ENCODE data around the gene NOTCH3.

The NOTCH3 gene

DNA sequence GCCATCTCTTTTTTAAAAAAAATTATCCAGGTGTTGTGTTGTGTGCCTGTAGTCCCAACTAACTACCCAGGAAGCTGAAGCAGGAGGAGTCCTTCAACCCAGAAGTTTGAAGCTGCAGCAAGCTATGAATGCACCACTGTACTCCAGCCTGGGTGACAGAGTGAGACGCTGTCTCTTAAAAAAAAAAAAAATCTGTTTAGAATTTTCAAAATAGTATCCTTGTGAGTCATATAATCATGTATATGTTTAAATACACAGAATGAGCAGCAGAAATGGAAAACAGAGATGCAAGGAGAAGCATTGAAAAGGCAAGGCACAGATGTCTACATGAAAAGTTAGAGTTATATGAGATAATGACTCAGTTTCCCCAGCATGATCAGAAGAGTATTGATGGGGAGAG, 62.4 kb downstream of the NOTCH3 start:
- Histone ChIP-seq H3K27me3 (no peaks in the 10 kb centered on the region), H3K27ac (no peak overlapping the region), H3K4me3 (no peak overlapping the region), H3K4me1 (no peaks in the 10 kb centered on the region), H3K9me3 (peaks cover 0 to 6% (median 0%) of the 10 kb centered on the region in 3 donors), H3K36me3 (no peaks in the 10 kb centered on the region)
- DNase-seq = no peak
- TF ChIP-seq, protein P1, sequence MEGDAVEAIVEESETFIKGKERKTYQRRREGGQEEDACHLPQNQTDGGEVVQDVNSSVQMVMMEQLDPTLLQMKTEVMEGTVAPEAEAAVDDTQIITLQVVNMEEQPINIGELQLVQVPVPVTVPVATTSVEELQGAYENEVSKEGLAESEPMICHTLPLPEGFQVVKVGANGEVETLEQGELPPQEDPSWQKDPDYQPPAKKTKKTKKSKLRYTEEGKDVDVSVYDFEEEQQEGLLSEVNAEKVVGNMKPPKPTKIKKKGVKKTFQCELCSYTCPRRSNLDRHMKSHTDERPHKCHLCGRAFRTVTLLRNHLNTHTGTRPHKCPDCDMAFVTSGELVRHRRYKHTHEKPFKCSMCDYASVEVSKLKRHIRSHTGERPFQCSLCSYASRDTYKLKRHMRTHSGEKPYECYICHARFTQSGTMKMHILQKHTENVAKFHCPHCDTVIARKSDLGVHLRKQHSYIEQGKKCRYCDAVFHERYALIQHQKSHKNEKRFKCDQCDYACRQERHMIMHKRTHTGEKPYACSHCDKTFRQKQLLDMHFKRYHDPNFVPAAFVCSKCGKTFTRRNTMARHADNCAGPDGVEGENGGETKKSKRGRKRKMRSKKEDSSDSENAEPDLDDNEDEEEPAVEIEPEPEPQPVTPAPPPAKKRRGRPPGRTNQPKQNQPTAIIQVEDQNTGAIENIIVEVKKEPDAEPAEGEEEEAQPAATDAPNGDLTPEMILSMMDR (IDR thresholded peaks at IDR 0.05) = no peak
- intact Hi-C loops (cut with DNase I; ENCODE audit: low total_unique reads) = no loop called here

- no peak overlapping the region for H3K4me3 ChIP-seq
- intact Hi-C loops (cut with DNase I; ENCODE audit: low total_unique reads) = no loop called here
- no peak overlapping the region for H3K27ac ChIP-seq
- H3K9me3 ChIP-seq = peaks cover 0 to 6% (median 0%) of the 10 kb centered on the region in 3 donors
- H3K27me3 ChIP-seq = no peaks in the 10 kb centered on the region
- H3K36me3 ChIP-seq = no peaks in the 10 kb centered on the region
- TF ChIP-seq, protein P1 (IDR thresholded peaks at IDR 0.05) = no peak
- DNase-seq = no peak
- no peaks in the 10 kb centered on the region for H3K4me1 ChIP-seq
Measured at GRCh38 chr19:15137777-15138176, 63.0 kb downstream of the NOTCH3 start.

DNA sequence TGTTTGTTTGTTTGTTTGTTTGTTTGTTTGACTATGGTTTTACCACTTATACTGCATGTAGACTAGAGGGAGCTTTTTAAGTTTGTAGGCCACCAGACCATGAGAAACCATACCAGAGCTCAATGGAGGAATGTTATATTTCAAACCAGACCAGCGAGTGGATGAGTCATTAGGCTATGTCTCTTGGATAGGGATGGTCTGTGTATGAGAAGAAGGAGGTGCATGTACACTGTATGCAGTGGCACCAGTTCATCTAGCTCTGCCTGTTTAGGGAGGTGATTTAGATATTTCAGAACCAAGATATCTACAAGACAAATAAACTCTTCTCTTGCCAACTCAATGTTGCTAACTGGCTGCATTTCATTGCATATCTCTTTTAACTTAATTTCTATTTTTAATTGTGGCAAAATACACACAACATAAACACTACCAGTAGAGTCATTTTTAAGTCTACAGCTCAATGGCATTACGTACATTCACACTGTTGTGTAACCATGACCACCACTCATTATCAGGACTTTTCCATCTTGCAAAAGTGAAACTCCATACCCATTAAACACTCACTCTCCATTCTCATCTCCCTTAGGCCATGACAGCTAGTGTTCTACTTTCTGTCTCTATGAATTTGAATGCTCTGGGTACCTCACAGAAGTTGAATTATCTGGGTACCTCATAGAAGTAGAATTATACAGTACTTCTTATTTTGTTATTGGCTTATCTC, 64.4 kb downstream of the NOTCH3 start:
- no peak for DNase-seq
- H3K36me3 ChIP-seq = no peaks in the 10 kb centered on the region
- H3K27me3 ChIP-seq = no peaks in the 10 kb centered on the region
- intact Hi-C loops (cut with DNase I; ENCODE audit: low total_unique reads) = no loop called here
- no peak overlapping the region for H3K27ac ChIP-seq
- no peak overlapping the region for H3K4me3 ChIP-seq
- H3K9me3 ChIP-seq = peaks cover 0 to 6% (median 0%) of the 10 kb centered on the region in 3 donors
- TF ChIP-seq, protein P1 (IDR thresholded peaks at IDR 0.05) = no peak
- no peaks in the 10 kb centered on the region for H3K4me1 ChIP-seq

- Histone ChIP-seq H3K9me3 (no peaks in the 10 kb centered on the region), H3K36me3 (no peaks in the 10 kb centered on the region), H3K27ac (no peak overlapping the region), H3K27me3 (no peaks in the 10 kb centered on the region), H3K4me3 (no peak overlapping the region), H3K4me1 (peaks cover 0 to 7% (median under 1%) of the 10 kb centered on the region in 4 donors)
- TF ChIP-seq, protein P1 (IDR thresholded peaks at IDR 0.05) = no peak
- intact Hi-C loops (cut with DNase I; ENCODE audit: low total_unique reads) = no loop called here
- DNase-seq = no peak
Measured at GRCh38 chr19:15129856-15130585, 70.8 kb downstream of the NOTCH3 start.

- H3K36me3 ChIP-seq = no peaks in the 10 kb centered on the region
- H3K27ac ChIP-seq = no peak overlapping the region
- TF ChIP-seq, protein P1 (IDR thresholded peaks at IDR 0.05) = no peak
- intact Hi-C loops (cut with DNase I; ENCODE audit: low total_unique reads) = no loop called here
- peaks cover 4 to 25% (median 15%) of the 10 kb centered on the region in 4 donors for H3K4me1 ChIP-seq
- no peaks in the 10 kb centered on the region for H3K27me3 ChIP-seq
- H3K9me3 ChIP-seq = no peaks in the 10 kb centered on the region
- DNase-seq = no peak
- H3K4me3 ChIP-seq = no peak overlapping the region
Measured at GRCh38 chr19:15128162-15128770, 72.5 kb downstream of the NOTCH3 start.

Measured in tibial artery (tissue), 4 donors.